Measurements from ENCODE around the gene TRIM8. TPM values are rescaled to one million over a fixed set of nuclear protein-coding genes. Genes with fewer than 3 reads are reported as not detected.

The TRIM8 gene
- total and polyA plus RNA-seq, 2 donors (not counting 1 experiment from before 2014, with no cell fraction given) = 44.9 to 74.4 TPM

DNA sequence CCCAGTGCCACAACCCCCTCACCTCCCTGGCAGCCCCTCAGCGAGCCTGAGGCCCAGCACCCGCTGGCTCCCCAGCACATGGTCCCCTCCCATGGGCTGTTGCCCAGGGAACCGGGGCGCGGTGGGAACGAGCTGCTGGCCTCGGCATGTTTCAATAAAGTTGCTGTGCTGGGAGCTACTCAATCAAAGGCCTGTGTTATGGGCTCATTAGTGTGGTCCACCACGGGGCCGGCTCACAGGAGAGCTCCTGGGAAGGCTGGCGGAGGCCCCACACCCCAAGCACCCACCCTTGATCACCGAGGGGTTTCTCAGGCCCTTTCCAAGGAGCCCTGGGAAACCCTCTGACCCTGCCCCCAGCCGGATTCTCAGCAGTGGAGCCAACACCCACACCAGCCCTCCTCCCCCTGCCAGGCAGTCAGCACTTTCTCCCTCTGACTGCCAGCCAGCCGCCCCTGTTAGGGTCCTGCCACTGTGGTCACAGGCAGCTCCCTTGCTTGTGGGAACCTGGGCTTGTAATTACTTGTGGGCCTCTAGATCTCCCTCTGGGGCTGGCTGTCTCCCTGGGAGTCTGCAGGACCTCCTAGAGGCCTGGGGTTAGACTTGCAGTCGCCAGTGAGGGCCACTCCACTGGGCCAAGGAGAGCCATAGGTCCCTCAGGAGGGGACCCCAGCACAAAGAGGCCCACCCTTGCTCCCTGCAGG, 24.8 kb upstream of the TRIM8 start:
- POLR2A ChIA-PET = no interaction called here
- no peak for TF ChIP-seq CTCF (IDR thresholded peaks at IDR 0.05)
- no peak for TF ChIP-seq EZH2 (IDR thresholded peaks at IDR 0.05; ENCODE audit: borderline replicate concordance, insufficient read depth, low read depth, low read length, poor library complexity, severe bottlenecking)
- ATAC-seq (ENCODE audit: low read depth) = no peak

GRCh38 chr10:102620138-102620590, 24.1 kb upstream of the TRIM8 start:
- 91% methylated on average over 5 of the region's 5 CpGs for WGBS (ENCODE audit: insufficient coverage)
- no peak for ATAC-seq (ENCODE audit: low read depth)
- no peaks in the 10 kb centered on the region for H3K9me3 Mint-ChIP-seq (ENCODE audit: insufficient read depth)
- no peak overlapping the region for H3K9ac ChIP-seq (ENCODE audit: low read length)
- H3K79me2 ChIP-seq (ENCODE audit: control insufficient read depth, insufficient read depth, low read length) = no peaks in the 10 kb centered on the region
- intact Hi-C loops (cut with micrococcal nuclease) = no loop called here
- H3K27me3 Mint-ChIP-seq = no peaks in the 10 kb centered on the region
- no peak overlapping the region for H3K27ac ChIP-seq (ENCODE audit: low read length in 2 of 2)
- H3K4me1 ChIP-seq (ENCODE audit: control insufficient read depth in 2 of 2, insufficient read depth in 2 of 2, low read length in 2 of 2) = peaks cover 0 to 16% of the 10 kb centered on the region in 2 donors
- no peak for TF ChIP-seq EZH2 (IDR thresholded peaks at IDR 0.05; ENCODE audit: borderline replicate concordance, insufficient read depth, low read depth, low read length, poor library complexity, severe bottlenecking)
- TF ChIP-seq CTCF (IDR thresholded peaks at IDR 0.05) = no peak
- H3K9me3 ChIP-seq (ENCODE audit: control extremely low read depth in 1 of 3, control insufficient read depth in 2 of 3, insufficient read depth in 1 of 3, low read length in 2 of 3) = no peaks in the 10 kb centered on the region
- peaks cover 2 to 25% of the 10 kb centered on the region in 2 experiments for H3K36me3 ChIP-seq (replicated peaks in 1 of 2; ENCODE audit: control extremely low read depth in 1 of 2, control insufficient read depth in 1 of 2, extremely low read depth in 1 of 2, insufficient read depth in 2 of 2, low read length in 1 of 2)
- DNase-seq = no peak
- H3K27ac Mint-ChIP-seq = no peak overlapping the region
- no peak overlapping the region for H2AFZ ChIP-seq (ENCODE audit: insufficient read depth, low read depth, low read length, poor library complexity, severe bottlenecking)
- CTCF ChIA-PET = no interaction called here
- no peak overlapping the region for H3K4me3 ChIP-seq (ENCODE audit: control extremely low read depth in 1 of 5, extremely low read depth in 1 of 5, insufficient read depth in 1 of 5, low read depth in 2 of 5, low read length in 4 of 5)
- H4K20me1 ChIP-seq (ENCODE audit: control insufficient read depth, insufficient read depth, low read length, poor library complexity, severe bottlenecking) = no peaks in the 10 kb centered on the region
- H3K4me2 ChIP-seq (replicated peaks; ENCODE audit: low read depth, low read length, poor library complexity, severe bottlenecking) = no peak overlapping the region
- peaks cover 13% of the 10 kb centered on the region for H3K4me1 Mint-ChIP-seq
- no peaks in the 10 kb centered on the region for H3K27me3 ChIP-seq (replicated peaks in 1 of 4; ENCODE audit: control extremely low read depth in 1 of 4, control insufficient read depth in 3 of 4, insufficient read depth in 4 of 4, low read length in 3 of 4)
- POLR2A ChIA-PET = no interaction called here
- no peak overlapping the region for H3K4me3 Mint-ChIP-seq

More for the DNA sequence above, 24.8 kb upstream of the TRIM8 start:
- H3K36me3 ChIP-seq (replicated peaks in 1 of 2; ENCODE audit: control extremely low read depth in 1 of 2, control insufficient read depth in 1 of 2, extremely low read depth in 1 of 2, insufficient read depth in 2 of 2, low read length in 1 of 2) = peaks cover 2 to 25% of the 10 kb centered on the region in 2 experiments
- no peak overlapping the region for H3K4me2 ChIP-seq (replicated peaks; ENCODE audit: low read depth, low read length, poor library complexity, severe bottlenecking)
- H4K20me1 ChIP-seq (ENCODE audit: control insufficient read depth, insufficient read depth, low read length, poor library complexity, severe bottlenecking) = no peaks in the 10 kb centered on the region
- no peak overlapping the region for H3K27ac Mint-ChIP-seq
- 97% methylated on average over 11 of the region's 14 CpGs for WGBS (ENCODE audit: insufficient coverage)
- CTCF ChIA-PET = no interaction called here
- no peaks in the 10 kb centered on the region for H3K9me3 ChIP-seq (ENCODE audit: control extremely low read depth in 1 of 3, control insufficient read depth in 2 of 3, insufficient read depth in 1 of 3, low read length in 2 of 3)
- no peaks in the 10 kb centered on the region for H3K27me3 Mint-ChIP-seq
- H3K27ac ChIP-seq (ENCODE audit: low read length in 2 of 2) = no peak overlapping the region
- no peak overlapping the region for H3K4me3 Mint-ChIP-seq
- no peak overlapping the region for H3K4me3 ChIP-seq (ENCODE audit: control extremely low read depth in 1 of 5, extremely low read depth in 1 of 5, insufficient read depth in 1 of 5, low read depth in 2 of 5, low read length in 4 of 5)
- no peaks in the 10 kb centered on the region for H3K9me3 Mint-ChIP-seq (ENCODE audit: insufficient read depth)
- H3K27me3 ChIP-seq (replicated peaks in 1 of 4; ENCODE audit: control extremely low read depth in 1 of 4, control insufficient read depth in 3 of 4, insufficient read depth in 4 of 4, low read length in 3 of 4) = no peaks in the 10 kb centered on the region
- no peaks in the 10 kb centered on the region for H3K79me2 ChIP-seq (ENCODE audit: control insufficient read depth, insufficient read depth, low read length)
- DNase-seq = no peak
- peaks cover 10% of the 10 kb centered on the region for H3K4me1 Mint-ChIP-seq
- H3K4me1 ChIP-seq (ENCODE audit: control insufficient read depth in 2 of 2, insufficient read depth in 2 of 2, low read length in 2 of 2) = peaks cover 0 to 16% of the 10 kb centered on the region in 2 donors
- intact Hi-C loops (cut with micrococcal nuclease) = no loop called here
- H2AFZ ChIP-seq (ENCODE audit: insufficient read depth, low read depth, low read length, poor library complexity, severe bottlenecking) = no peak overlapping the region
- no peak overlapping the region for H3K9ac ChIP-seq (ENCODE audit: low read length)
